ENCODE measurements around the gene PSMB11.

The PSMB11 gene

GRCh38 chr14:23015618-23016017 is 26.4 kb upstream of the PSMB11 start:
- DNase-seq = no peak

GRCh38 chr14:23017091-23017490 is 24.9 kb upstream of the PSMB11 start:
- DNase-seq = no peak

GRCh38 chr14:23018107-23018506 is 23.9 kb upstream of the PSMB11 start:
- no peak for DNase-seq

GRCh38 chr14:23020143-23021128 is 21.6 kb upstream of the PSMB11 start:
- no peak for DNase-seq

- no peak for DNase-seq
Measured at GRCh38 chr14:23021434-23021833, 20.6 kb upstream of the PSMB11 start.

- no peak for DNase-seq
Measured at GRCh38 chr14:23021889-23022442, 20.0 kb upstream of the PSMB11 start.

- DNase-seq = no peak
Measured at GRCh38 chr14:23023022-23023794, 18.8 kb upstream of the PSMB11 start.

GRCh38 chr14:23023795-23024152 is 18.2 kb upstream of the PSMB11 start:
- no peak for DNase-seq

- no peak for DNase-seq
Measured at GRCh38 chr14:23024612-23025075, 17.4 kb upstream of the PSMB11 start.

- no peak for DNase-seq
Measured at GRCh38 chr14:23025151-23025814, 16.7 kb upstream of the PSMB11 start.

GRCh38 chr14:23028799-23029198 is 13.2 kb upstream of the PSMB11 start:
- DNase-seq = no peak

- no peak for DNase-seq
Measured at GRCh38 chr14:23030936-23031335, 11.1 kb upstream of the PSMB11 start.

GRCh38 chr14:23033251-23033727 is 8.7 kb upstream of the PSMB11 start:
- DNase-seq = no peak

GRCh38 chr14:23033801-23034497 is 8.1 kb upstream of the PSMB11 start:
- DNase-seq = no peak

- no peak for DNase-seq
Measured at GRCh38 chr14:23034498-23035302, 7.3 kb upstream of the PSMB11 start, which contains the start of gene PSMB5. Gene PSMB5, minus strand, starts transcription at chr14:23034900. Its CDS starts 19 bp downstream, at chr14:23034881.

- no peak for DNase-seq
Measured at GRCh38 chr14:23035303-23036144, 6.5 kb upstream of the PSMB11 start.

GRCh38 chr14:23040100-23040499 is 1.9 kb upstream of the PSMB11 start:
- DNase-seq = no peak

- DNase-seq = no peak
Measured at GRCh38 chr14:23041729-23042128, 283 bp upstream of the PSMB11 start.

GRCh38 chr14:23043145-23043544 is 1.1 kb downstream of the PSMB11 start:
- DNase-seq = no peak

GRCh38 chr14:23043754-23044153 is 1.7 kb downstream of the PSMB11 start:
- no peak for DNase-seq
